Tibial nerve (tissue), 4 donors: ENCODE results near the gene FJX1. TPM values are rescaled to one million over a fixed set of nuclear protein-coding genes. Genes with fewer than 3 reads are reported as not detected.

Source experiments
- DNase-seq, 2 donors: peaks; one replicate each; pipeline ENCODE4 v3.0.0-alpha.2; 2019; ENCODE audit warnings: low spot score in 2 of 2
- H3K27ac ChIP-seq, 4 donors: fragments of 200-600 bp; sonication (generic) in 3 of 4; one replicate each; pipeline ENCODE4 v1.5.1; 2017 to 2019; ENCODE audit warnings: mild to moderate bottlenecking in 1 of 4
- H3K27me3 ChIP-seq, 2 donors: fragments of 200-600 bp; sonication (generic) in 1 of 2; one replicate each; pipeline versions ENCODE4 v1.5.1 to v1.6.0; 2017 to 2019
- H3K36me3 ChIP-seq, 3 donors: fragments of 200-600 bp; sonication (generic); one replicate each; pipeline ENCODE4 v1.5.1; 2018 to 2019
- H3K4me1 ChIP-seq, 4 donors: fragments of 200-600 bp; sonication (generic) in 3 of 4; one replicate each; pipeline ENCODE4 v1.5.1; 2017 to 2019
- H3K4me3 ChIP-seq, 4 donors: fragments of 200-600 bp; sonication (generic) in 3 of 4; one replicate each; pipeline ENCODE4 v1.5.1; 2017 to 2019; ENCODE audit warnings: mild to moderate bottlenecking in 1 of 4, moderate library complexity in 1 of 4
- H3K9me3 ChIP-seq, 4 donors: fragments of 200-600 bp; sonication (generic) in 3 of 4; one replicate each; pipeline ENCODE4 v1.5.1; 2017 to 2019
- EP300 ChIP-seq, 2 donors: sonication (generic); formaldehyde crosslinking; IDR thresholded peaks; one replicate each; pipeline ENCODE4 v1.6.1; 2017; ENCODE audit warnings: antibody characterized with exemption in 2 of 2, mild to moderate bottlenecking in 1 of 2
- POLR2A ChIP-seq, 2 donors: fragments of 450-650 bp; IDR thresholded peaks; one replicate each; pipeline ENCODE4 v1.6.1; 2017; ENCODE audit warnings: antibody characterized with exemption in 2 of 2, mild to moderate bottlenecking in 2 of 2, moderate library complexity in 2 of 2
- WGBS, 2 donors: methylation state at CpG; one replicate each; pipeline ENCODE4 v1.1.5; 2018; 5-methylcytosine and 5-hydroxymethylcytosine counted together
- total RNA-seq, 4 donors: library from RNA; depleted of rRNA; stranded (reverse); fragments of >200 nt; gene quantifications; one replicate each; pipeline ENCODE4 v1.1.0, GENCODE V29; 2016
- TF ChIP-seq, protein P1 (sequence below), 5 experiments: fragments of 200-600 bp in 3 of 5; fragments of 450-650 bp in 2 of 5; sonication (generic) in 3 of 5; IDR thresholded peaks; one replicate each; pipeline ENCODE4 v1.5.1; 2016 to 2019; ENCODE audit warnings: antibody characterized with exemption in 5 of 5, mild to moderate bottlenecking in 3 of 5, moderate library complexity in 2 of 5

The FJX1 gene
- total RNA-seq, 4 donors from 2014 or later, result 1.5 to 7.2 (median 4.9) TPM

DNA sequence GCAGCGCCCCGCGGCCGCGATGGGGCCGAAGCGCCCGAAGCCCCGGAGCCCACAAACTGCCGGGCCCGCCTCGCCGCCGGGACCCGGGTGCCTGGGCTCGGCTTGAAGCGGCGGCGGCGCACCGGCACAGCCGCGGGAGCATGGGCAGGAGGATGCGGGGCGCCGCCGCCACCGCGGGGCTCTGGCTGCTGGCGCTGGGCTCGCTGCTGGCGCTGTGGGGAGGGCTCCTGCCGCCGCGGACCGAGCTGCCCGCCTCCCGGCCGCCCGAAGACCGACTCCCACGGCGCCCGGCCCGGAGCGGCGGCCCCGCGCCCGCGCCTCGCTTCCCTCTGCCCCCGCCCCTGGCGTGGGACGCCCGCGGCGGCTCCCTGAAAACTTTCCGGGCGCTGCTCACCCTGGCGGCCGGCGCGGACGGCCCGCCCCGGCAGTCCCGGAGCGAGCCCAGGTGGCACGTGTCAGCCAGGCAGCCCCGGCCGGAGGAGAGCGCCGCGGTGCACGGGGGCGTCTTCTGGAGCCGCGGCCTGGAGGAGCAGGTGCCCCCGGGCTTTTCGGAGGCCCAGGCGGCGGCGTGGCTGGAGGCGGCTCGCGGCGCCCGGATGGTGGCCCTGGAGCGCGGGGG is 346 bp downstream of the FJX1 start:
- 0% methylated on average over 43 of the region's 91 CpGs; no CpG with 5 or more reads in 1 of the 2 donors for WGBS, 2 donors
- H3K9me3 ChIP-seq, result no peaks in the 10 kb centered on the region
- TF ChIP-seq, protein P1, sequence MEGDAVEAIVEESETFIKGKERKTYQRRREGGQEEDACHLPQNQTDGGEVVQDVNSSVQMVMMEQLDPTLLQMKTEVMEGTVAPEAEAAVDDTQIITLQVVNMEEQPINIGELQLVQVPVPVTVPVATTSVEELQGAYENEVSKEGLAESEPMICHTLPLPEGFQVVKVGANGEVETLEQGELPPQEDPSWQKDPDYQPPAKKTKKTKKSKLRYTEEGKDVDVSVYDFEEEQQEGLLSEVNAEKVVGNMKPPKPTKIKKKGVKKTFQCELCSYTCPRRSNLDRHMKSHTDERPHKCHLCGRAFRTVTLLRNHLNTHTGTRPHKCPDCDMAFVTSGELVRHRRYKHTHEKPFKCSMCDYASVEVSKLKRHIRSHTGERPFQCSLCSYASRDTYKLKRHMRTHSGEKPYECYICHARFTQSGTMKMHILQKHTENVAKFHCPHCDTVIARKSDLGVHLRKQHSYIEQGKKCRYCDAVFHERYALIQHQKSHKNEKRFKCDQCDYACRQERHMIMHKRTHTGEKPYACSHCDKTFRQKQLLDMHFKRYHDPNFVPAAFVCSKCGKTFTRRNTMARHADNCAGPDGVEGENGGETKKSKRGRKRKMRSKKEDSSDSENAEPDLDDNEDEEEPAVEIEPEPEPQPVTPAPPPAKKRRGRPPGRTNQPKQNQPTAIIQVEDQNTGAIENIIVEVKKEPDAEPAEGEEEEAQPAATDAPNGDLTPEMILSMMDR (IDR thresholded peaks at IDR 0.05), result peak in 2 of 5 experiments; percentile 40 to 46
- TF ChIP-seq EP300 (IDR thresholded peaks at IDR 0.05), result no peak
- no peaks in the 10 kb centered on the region for H3K36me3 ChIP-seq
- DNase-seq, result no peak
- peaks cover 0 to 42% (median 21%) of the 10 kb centered on the region in 4 donors for H3K4me1 ChIP-seq
- peaks cover 0 to 6% of the 10 kb centered on the region in 2 donors for H3K27me3 ChIP-seq
- H3K27ac ChIP-seq, result peak overlapping the region in 3 of 4 donors; percentile 57 to 85 (median 66)
- H3K4me3 ChIP-seq, result peak overlapping the region; percentile 54 to 85 (median 68)

DNA sequence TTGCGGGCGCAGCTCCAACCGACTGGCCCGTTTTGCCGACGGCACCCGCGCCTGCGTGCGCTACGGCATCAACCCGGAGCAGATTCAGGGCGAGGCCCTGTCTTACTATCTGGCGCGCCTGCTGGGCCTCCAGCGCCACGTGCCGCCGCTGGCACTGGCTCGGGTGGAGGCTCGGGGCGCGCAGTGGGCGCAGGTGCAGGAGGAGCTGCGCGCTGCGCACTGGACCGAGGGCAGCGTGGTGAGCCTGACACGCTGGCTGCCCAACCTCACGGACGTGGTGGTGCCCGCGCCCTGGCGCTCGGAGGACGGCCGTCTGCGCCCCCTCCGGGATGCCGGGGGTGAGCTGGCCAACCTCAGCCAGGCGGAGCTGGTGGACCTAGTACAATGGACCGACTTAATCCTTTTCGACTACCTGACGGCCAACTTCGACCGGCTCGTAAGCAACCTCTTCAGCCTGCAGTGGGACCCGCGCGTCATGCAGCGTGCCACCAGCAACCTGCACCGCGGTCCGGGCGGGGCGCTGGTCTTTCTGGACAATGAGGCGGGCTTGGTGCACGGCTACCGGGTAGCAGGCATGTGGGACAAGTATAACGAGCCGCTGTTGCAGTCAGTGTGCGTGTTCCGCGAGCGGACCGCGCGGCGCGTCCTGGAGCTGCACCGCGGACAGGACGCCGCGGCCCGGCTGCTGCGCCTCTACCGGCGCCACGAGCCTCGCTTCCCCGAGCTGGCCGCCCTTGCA is 1.0 kb downstream of the FJX1 start:
- H3K4me3 ChIP-seq, result peak overlapping the region; percentile 53 to 78 (median 56)
- peaks cover 0 to 6% of the 10 kb centered on the region in 2 donors for H3K27me3 ChIP-seq
- no peaks in the 10 kb centered on the region for H3K9me3 ChIP-seq
- H3K36me3 ChIP-seq, result no peaks in the 10 kb centered on the region
- WGBS, 2 donors, result 1% methylated on average over 29 to 45 of the region's 84 CpGs
- H3K4me1 ChIP-seq, result peaks cover 0 to 42% (median 21%) of the 10 kb centered on the region in 4 donors
- no peak for DNase-seq
- TF ChIP-seq EP300 (IDR thresholded peaks at IDR 0.05) (no peak), POLR2A (IDR thresholded peaks at IDR 0.05) (no peak)
- TF ChIP-seq, protein P1 (IDR thresholded peaks at IDR 0.05), result no peak
- H3K27ac ChIP-seq, result peak overlapping the region in 1 of 4 donors; percentile 85

DNA sequence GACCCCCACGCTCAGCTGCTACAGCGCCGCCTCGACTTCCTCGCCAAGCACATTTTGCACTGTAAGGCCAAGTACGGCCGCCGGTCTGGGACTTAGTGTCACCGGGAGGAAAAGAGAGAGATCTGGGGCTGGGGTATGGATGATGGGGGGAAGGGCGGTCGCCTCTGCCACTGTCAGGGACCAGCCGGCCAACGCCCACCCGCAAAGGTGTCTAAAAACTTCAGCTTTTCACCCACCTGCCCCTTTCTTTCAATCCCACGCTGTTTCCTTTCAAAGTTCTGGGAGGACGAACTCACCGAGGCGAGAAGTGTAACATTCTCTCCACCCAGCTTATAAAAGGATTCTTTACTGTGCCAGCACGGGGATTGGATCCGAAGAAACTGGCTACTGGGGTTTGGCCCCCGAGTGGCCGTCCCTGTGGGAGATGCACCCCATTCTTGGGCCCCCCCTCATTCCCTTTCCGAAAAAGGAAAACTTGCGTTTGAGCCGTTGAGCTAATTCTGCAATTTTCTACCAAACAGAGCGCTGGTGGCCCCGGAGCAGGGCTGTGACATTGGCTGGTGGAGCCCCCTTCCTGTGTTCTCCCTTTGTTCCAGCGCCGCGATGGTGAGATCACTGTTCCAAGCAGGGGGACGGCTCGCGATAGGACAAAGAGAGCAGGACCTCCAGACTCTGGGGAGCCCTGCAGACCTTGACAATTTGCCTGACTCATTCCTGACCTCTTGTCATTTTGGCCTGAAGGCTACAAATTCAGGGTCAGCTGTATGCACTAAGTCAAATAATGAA is 1.8 kb downstream of the FJX1 start:
- peaks cover 0 to 6% of the 10 kb centered on the region in 2 donors for H3K27me3 ChIP-seq
- H3K36me3 ChIP-seq, result no peaks in the 10 kb centered on the region
- peaks cover 0 to 42% (median 21%) of the 10 kb centered on the region in 4 donors for H3K4me1 ChIP-seq
- no peaks in the 10 kb centered on the region for H3K9me3 ChIP-seq
- no peak overlapping the region for H3K27ac ChIP-seq
- 7 to 10% methylated on average over 32 to 33 of the region's 33 CpGs for WGBS, 2 donors
- peak overlapping the region; percentile 53 to 78 (median 56) for H3K4me3 ChIP-seq
- DNase-seq, result no peak
- TF ChIP-seq POLR2A (IDR thresholded peaks at IDR 0.05), result no peak
- TF ChIP-seq EP300 (IDR thresholded peaks at IDR 0.05), result no peak
- TF ChIP-seq, protein P1 (IDR thresholded peaks at IDR 0.05), result no peak

DNA sequence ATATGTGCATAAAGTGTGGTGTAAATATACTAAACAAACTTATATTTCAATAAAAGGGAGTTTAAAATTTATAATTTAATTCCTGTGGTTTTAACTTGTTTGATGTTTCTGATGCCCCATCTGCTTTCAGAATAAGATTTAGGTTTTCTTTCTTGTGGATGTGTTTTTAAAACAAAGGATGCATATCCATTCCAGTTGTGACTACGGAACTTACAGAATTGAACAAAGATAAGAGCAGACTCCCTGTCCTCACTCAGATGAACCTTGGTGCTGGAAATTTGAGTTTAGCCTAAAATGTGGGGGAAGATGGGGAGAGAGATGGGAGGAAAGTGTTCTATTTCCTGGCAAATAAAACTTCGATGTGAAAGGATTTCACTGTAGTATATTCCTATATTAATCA is 2.5 kb downstream of the FJX1 start:
- Histone ChIP-seq H3K4me1 (peaks cover 0 to 34% (median 21%) of the 10 kb centered on the region in 4 donors), H3K27ac (no peak overlapping the region), H3K9me3 (no peaks in the 10 kb centered on the region), H3K36me3 (no peaks in the 10 kb centered on the region), H3K4me3 (no peak overlapping the region), H3K27me3 (peaks cover 0 to 6% of the 10 kb centered on the region in 2 donors)
- 64 to 72% methylated on average over 2 of the region's 2 CpGs for WGBS, 2 donors
- TF ChIP-seq, protein P1 (IDR thresholded peaks at IDR 0.05), result no peak
- TF ChIP-seq EP300 (IDR thresholded peaks at IDR 0.05) (no peak), POLR2A (IDR thresholded peaks at IDR 0.05) (no peak)
- no peak for DNase-seq
